ENCODE results near the gene MARF1.

DNA sequence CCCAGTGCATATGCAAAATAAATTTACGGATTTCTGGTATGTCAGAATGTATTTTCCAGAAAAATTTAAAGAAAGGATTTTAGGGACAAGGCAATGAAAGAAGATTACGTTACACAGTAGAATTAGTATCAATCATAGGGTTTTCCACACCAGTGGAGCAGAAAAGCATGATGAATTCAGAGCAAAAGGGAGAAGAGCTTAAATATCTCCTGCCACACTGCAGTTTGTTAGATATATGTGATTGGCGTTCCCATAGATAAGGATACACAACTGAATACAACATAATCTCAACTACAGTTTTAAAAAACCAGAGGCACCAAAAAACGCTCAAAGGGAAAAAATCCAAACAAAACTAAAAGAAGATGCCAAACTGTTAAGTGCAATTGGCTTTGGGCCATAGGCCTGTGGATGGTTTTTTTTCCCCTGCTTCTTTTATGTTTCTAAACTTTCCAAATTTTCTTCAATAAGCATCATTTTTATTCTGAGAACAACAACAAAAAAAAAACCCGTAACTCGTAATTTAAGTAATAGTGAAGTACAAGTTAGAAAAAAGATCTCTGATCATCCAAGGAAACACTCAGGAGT lies 22.3 kb downstream of the MARF1 start:
- no peak for TF ChIP-seq YY1 (IDR thresholded peaks at IDR 0.05; ENCODE audit: borderline replicate concordance in 1 of 3, control insufficient read depth in 1 of 3, extremely low read depth in 1 of 3, insufficient read depth in 3 of 3, insufficient read length in 1 of 3, insufficient replicate concordance in 2 of 3, low read depth in 1 of 3, low read length in 2 of 3)
- TF ChIP-seq TCF7 (IDR thresholded peaks at IDR 0.05; ENCODE audit: borderline replicate concordance): no peak
- no peak for TF ChIP-seq CTCF (IDR thresholded peaks at IDR 0.05 in 2 of 3, conservative IDR thresholded peaks at IDR 0.05 in 1 of 3; ENCODE audit: insufficient read depth in 2 of 3, low read depth in 1 of 3, low read length in 3 of 3)
- no peak for TF ChIP-seq ATF7 (IDR thresholded peaks at IDR 0.05)
- TF ChIP-seq NONO (IDR thresholded peaks at IDR 0.05; ENCODE audit: low read depth in 2 of 2, low read length in 1 of 2): no peak
- TF ChIP-seq, protein P1, sequence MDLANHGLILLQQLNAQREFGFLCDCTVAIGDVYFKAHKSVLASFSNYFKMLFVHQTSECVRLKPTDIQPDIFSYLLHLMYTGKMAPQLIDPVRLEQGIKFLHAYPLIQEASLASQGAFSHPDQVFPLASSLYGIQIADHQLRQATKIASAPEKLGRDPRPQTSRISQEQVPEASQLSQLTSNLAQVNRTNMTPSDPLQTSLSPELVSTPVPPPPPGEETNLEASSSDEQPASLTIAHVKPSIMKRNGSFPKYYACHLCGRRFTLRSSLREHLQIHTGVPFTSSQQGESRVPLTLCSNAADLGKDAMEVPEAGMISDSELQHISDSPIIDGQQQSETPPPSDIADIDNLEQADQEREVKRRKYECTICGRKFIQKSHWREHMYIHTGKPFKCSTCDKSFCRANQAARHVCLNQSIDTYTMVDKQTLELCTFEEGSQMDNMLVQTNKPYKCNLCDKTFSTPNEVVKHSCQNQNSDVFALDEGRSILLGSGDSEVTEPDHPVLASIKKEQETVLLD (IDR thresholded peaks at IDR 0.05): no peak
- TF ChIP-seq SREBF2 (CRISPR knock-in tag; IDR thresholded peaks at IDR 0.05): no peak
- no peak for TF ChIP-seq SMC3 (conservative IDR thresholded peaks at IDR 0.05; ENCODE audit: insufficient read depth, low read depth, low read length)
- TF ChIP-seq, protein P2, sequence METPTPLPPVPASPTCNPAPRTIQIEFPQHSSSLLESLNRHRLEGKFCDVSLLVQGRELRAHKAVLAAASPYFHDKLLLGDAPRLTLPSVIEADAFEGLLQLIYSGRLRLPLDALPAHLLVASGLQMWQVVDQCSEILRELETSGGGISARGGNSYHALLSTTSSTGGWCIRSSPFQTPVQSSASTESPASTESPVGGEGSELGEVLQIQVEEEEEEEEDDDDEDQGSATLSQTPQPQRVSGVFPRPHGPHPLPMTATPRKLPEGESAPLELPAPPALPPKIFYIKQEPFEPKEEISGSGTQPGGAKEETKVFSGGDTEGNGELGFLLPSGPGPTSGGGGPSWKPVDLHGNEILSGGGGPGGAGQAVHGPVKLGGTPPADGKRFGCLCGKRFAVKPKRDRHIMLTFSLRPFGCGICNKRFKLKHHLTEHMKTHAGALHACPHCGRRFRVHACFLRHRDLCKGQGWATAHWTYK (CRISPR knock-in tag; IDR thresholded peaks at IDR 0.05): no peak
- no peak for TF ChIP-seq ARNT (IDR thresholded peaks at IDR 0.05)
- TF ChIP-seq, protein P3, sequence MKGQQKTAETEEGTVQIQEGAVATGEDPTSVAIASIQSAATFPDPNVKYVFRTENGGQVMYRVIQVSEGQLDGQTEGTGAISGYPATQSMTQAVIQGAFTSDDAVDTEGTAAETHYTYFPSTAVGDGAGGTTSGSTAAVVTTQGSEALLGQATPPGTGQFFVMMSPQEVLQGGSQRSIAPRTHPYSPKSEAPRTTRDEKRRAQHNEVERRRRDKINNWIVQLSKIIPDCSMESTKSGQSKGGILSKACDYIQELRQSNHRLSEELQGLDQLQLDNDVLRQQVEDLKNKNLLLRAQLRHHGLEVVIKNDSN (CRISPR knock-in tag; IDR thresholded peaks at IDR 0.05): no peak
